KBM-7 (cell line): ENCODE results near the gene HELZ2.
"Not testable (repeated sequence)": the region's sequence is repeated elsewhere in the genome, so short reads cannot be mapped to it uniquely, and the experiment has no call there.

Source experiments
- DNase-seq: peaks from one replicate; pipeline ENCODE4 v3.0.0-alpha.2; 2015
- in situ Hi-C: fragments of 300-500 bp; cut with MboI; formaldehyde crosslinking; loops from 2 replicates; pipeline ENCODE4 v1.14.3; 2020; ENCODE audit warnings: low sequenced_read_pairs, low pct_unique_long_range_greater_than_20kb, mixed read lengths

HELZ2 gene

GRCh38 chr20:63574156-63574828 is at the start of gene HELZ2:
Gene HELZ2, minus strand, starts transcription at chr20:63574239. Its CDS starts 1,854 bp downstream, at chr20:63572385.
- no peak for DNase-seq
- in situ Hi-C loops: no loop called here

- DNase-seq: no peak
- in situ Hi-C loops: no loop called here
These were observed 48.7 kb upstream of the HELZ2 start for GRCh38 chr20:63622732-63623131.

- in situ Hi-C loops: no loop called here
- no peak for DNase-seq
These were observed 48.1 kb upstream of the HELZ2 start for GRCh38 chr20:63622096-63622495.

- no peak for DNase-seq
- in situ Hi-C loops: no loop called here
These were observed 47.0 kb upstream of the HELZ2 start for GRCh38 chr20:63620991-63621390.

- in situ Hi-C loops: no loop called here
- no peak for DNase-seq
These were observed 45.5 kb upstream of the HELZ2 start for GRCh38 chr20:63619505-63619904.

- in situ Hi-C loops: no loop called here
- DNase-seq: no peak
These were observed 45.0 kb upstream of the HELZ2 start for GRCh38 chr20:63619086-63619485.

- no peak for DNase-seq
- in situ Hi-C loops: no loop called here
These were observed 44.4 kb upstream of the HELZ2 start for GRCh38 chr20:63618291-63618980.

GRCh38 chr20:63617876-63618265 is 43.8 kb upstream of the HELZ2 start:
- no peak for DNase-seq
- in situ Hi-C loops: no loop called here

- in situ Hi-C loops: no loop called here
These were observed 43.2 kb upstream of the HELZ2 start for GRCh38 chr20:63617092-63617875.

GRCh38 chr20:63613863-63614594 is 40.0 kb upstream of the HELZ2 start:
- DNase-seq, in situ Hi-C loops: not testable (repeated sequence)

More at GRCh38 chr20:63617092-63617875, 43.2 kb upstream of the HELZ2 start:
- no peak for DNase-seq

GRCh38 chr20:63612276-63612931 is 38.4 kb upstream of the HELZ2 start:
- peak; percentile 16 for DNase-seq
- in situ Hi-C loops: no loop called here

GRCh38 chr20:63611646-63612045 is 37.6 kb upstream of the HELZ2 start:
- DNase-seq: no peak
- in situ Hi-C loops: no loop called here

- in situ Hi-C loops: no loop called here
- no peak for DNase-seq
These were observed 36.8 kb upstream of the HELZ2 start for GRCh38 chr20:63610581-63611435.

GRCh38 chr20:63606686-63607085 is 32.6 kb upstream of the HELZ2 start:
- DNase-seq: no peak

GRCh38 chr20:63602321-63602720 is 28.3 kb upstream of the HELZ2 start:
- in situ Hi-C loops: no loop called here
- no peak for DNase-seq

More at GRCh38 chr20:63606686-63607085, 32.6 kb upstream of the HELZ2 start:
- in situ Hi-C loops: no loop called here

- in situ Hi-C loops, DNase-seq: not testable (repeated sequence)
These were observed 27.6 kb upstream of the HELZ2 start for GRCh38 chr20:63601679-63602078.

GRCh38 chr20:63599396-63600050 is 25.5 kb upstream of the HELZ2 start:
- in situ Hi-C loops: no loop called here

More at GRCh38 chr20:63599396-63600050, 25.5 kb upstream of the HELZ2 start:
- DNase-seq: no peak
